H4 (cell line): ENCODE measurements around the gene PRKRA. TPM values are rescaled to one million over a fixed set of nuclear protein-coding genes. Genes with fewer than 3 reads are reported as not detected.
"Not testable (repeated sequence)": the region's sequence is repeated elsewhere in the genome, so short reads cannot be mapped to it uniquely, and the experiment has no call there.

Experiments used
- DNase-seq: peaks from one replicate; pipeline ENCODE4 v3.0.0-alpha.2; 2015; ENCODE audit warnings: low spot score
- total RNA-seq: library from RNA; depleted of rRNA; stranded (reverse); fragments of >200 nt; shearing (Covaris generic); gene quantifications from 2 replicates; pipeline ENCODE4 v1.2.3, GENCODE V29; 2014; rRNA removed

The PRKRA gene
- 53.5 and 53.9 TPM in 2 replicates for total RNA-seq

DNA sequence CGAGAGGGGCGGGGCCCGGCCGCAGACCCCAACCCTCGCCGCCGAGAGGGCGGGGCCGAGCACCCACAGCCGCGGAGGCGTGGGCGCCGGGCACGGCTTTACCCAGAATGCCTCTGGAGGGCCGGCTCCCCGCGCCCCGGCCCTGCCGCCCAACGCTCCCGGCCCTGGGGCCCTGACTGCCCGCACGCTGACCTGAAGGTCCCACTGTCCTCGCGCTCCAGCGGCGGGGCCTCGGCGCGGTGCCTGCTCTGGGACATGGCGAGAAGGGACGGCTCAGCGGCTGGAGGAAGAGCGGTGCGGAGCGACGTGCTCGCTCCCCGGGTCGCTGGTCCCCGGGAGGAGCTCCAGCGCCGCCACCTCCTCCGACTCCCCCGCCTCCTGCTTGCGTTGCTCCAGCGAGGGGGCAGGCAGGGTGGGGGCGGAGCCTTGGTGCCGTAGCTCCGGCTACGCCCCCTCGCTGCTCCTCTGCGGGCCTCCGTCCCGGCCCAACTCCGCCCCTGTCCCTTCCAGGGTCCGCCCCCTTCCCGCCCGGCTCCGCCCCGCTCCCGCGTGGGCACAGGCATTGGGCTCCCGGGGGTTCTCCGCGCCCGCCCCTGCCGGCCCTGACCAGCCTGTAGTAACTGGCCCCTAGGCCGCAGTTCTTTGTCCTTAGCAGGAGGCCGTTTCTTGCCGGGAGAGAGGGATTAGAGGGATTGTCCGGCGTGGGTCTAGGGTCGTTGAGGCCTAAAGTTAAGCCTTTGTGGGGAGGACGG is at the start of gene PRKRA, which contains the start of gene PJVK:
Gene PRKRA, minus strand, starts transcription at position 402 of the 752 bp plus-strand sequence. Its CDS starts 145 bp downstream, at position 257.
Gene PJVK, plus strand, starts transcription at position 605 of the 752 bp plus-strand sequence. CDS start 2,032 bp downstream, outside the sequence.
- DNase-seq: peak; percentile 88

- no peak for DNase-seq
Observed at GRCh38 chr2:178499640-178500039, 48.7 kb upstream of the PRKRA start.

DNA sequence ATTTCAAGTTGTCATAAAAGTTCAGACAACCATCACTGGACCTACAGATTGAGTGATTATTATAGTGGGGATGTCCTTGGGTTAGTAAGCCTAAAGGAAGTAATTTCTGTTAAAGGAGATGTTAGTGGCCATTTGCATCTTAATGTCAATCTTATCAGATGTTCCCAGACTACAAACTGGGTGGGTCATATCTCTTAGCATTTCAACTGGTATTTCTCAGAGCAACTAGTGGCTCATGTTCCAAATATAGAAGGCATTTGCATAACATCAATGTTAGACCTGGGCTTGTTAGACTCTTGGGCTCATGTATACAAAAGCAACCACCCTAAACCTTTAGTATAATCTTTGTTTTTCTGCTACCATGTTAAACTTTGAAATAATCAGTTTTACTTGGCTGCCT is 47.2 kb upstream of the PRKRA start:
- no peak for DNase-seq

- no peak for DNase-seq
Observed at GRCh38 chr2:178496049-178496448, 45.1 kb upstream of the PRKRA start.

- no peak for DNase-seq
Observed at GRCh38 chr2:178491612-178492011, 40.6 kb upstream of the PRKRA start.

- DNase-seq: no peak
Observed at GRCh38 chr2:178485356-178485755, 34.4 kb upstream of the PRKRA start.

- no peak for DNase-seq
Observed at GRCh38 chr2:178484245-178485041, 33.5 kb upstream of the PRKRA start.

GRCh38 chr2:178482437-178482836 is 31.5 kb upstream of the PRKRA start:
- no peak for DNase-seq

DNA sequence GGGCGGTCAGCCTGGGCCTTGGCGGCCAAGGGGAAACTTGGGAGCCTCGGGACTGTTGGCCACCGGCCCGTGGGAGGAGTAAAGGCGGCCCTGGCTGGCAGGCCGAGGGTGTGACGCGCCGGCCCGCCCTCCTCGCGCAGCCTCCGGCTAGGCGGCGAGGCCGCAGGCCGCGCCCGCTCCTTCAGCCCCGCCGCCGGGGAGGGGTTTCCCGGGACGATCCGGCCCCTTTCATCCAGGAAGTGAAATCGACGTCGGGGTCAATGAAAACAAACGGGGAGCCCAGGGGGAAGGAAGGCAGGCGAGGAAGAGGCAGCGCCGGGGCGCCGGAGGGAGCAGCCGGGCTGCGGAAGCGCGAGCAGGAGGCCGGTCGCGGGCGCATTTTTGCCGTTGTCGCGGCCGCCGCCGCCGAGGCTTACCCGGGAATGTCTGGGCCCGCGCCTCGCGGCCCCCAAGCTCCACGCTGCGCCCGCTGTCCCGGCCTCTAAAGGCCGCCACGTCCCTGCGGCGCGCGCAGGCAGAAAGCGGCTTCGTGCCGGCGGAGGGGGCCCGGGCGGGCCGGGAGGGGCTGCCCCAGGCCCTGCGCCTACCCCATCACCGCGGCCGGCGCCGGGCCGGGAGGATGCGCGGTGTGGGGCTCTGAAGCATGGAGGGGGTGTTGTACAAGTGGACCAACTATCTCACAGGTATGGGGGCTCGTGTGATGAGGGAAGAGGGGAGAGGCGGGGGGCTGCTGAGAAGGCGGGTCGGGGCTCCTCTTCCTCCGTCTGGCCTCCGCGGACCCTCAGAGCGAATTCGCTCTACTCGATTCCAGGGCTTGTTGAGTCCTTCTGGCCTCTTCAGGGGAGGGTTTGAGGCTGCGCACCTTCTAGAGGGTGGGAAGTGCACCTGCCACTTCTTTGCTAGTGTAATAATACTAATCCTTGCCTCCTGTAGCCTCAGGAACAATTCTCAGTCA is 29.5 kb upstream of the PRKRA start, which contains the start of gene PLEKHA3:
Gene PLEKHA3, plus strand, starts transcription at position 231 of the 955 bp plus-strand sequence. Its CDS starts 413 bp downstream, at position 644.
- peak; percentile 91 for DNase-seq

DNA sequence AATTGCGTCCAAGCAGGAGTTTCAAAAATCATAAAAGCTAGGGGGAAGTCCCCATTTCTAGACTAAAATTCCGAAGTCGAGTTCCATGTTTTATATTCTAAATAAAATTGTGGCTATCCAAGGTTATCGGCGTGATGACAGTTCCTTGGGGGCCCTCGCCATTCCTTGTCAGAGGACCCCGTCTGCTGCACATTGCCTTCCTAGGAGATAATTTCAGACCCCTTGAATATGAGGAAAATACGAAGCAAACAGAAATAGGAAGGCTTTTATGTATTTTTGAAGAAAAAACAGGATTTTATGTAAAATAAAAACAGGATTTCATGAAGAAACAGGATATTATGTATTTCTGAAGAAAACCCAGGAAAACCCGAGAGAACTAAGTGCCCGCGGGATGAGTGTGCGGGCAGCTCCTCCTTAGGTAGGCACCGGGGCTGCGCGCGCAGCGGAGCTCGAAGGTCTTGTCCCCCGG is 28.8 kb upstream of the PRKRA start:
- no peak for DNase-seq

DNA sequence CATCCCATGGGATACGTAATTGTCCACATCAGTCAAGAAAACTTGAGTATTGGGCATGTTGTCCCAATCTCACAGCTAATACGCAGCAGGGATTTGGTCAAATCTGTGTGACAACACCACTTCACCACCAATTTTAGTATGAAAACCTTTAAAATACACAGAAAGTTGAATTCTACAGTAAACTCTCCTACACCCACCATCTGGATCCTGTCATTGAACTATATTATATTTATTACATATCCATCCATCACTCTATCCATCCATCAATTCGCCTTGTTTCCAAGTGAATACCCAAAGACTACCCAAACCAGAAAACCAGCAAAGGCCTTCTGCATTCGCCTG is 28.3 kb upstream of the PRKRA start:
- no peak for DNase-seq

GRCh38 chr2:178478439-178479274 is 27.7 kb upstream of the PRKRA start, which contains the start of gene FKBP7:
Gene FKBP7 (minus strand): TSS chr2:178478600. CDS start chr2:178478499, 101 bp downstream.
- peak; percentile 53 for DNase-seq

- no peak for DNase-seq
Observed at GRCh38 chr2:178478130-178478438, 27.1 kb upstream of the PRKRA start.

GRCh38 chr2:178477443-178478129 is 26.6 kb upstream of the PRKRA start:
- no peak for DNase-seq

- no peak for DNase-seq
Observed at GRCh38 chr2:178476477-178476876, 25.5 kb upstream of the PRKRA start.

GRCh38 chr2:178474560-178474959 is 23.6 kb upstream of the PRKRA start:
- no peak for DNase-seq

DNA sequence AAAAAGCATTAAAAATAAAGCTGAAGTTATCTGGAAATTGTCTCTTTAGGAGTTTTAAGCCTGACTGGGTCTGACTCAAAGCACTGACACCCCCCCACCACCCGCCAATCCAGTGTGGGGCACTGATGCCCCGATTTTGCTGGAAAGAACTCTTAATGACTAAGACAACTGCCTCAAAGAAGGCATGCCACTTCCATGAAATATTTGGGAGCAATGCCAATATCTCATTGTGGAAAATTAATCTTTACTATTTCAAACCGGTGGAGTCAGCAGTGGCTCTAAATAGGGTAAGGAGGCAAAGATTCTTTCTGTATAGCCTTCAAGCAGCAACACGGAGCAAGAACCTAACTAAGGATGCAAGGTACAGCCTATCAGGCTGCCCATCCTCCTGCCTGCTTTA is 23.0 kb upstream of the PRKRA start:
- DNase-seq: no peak

DNA sequence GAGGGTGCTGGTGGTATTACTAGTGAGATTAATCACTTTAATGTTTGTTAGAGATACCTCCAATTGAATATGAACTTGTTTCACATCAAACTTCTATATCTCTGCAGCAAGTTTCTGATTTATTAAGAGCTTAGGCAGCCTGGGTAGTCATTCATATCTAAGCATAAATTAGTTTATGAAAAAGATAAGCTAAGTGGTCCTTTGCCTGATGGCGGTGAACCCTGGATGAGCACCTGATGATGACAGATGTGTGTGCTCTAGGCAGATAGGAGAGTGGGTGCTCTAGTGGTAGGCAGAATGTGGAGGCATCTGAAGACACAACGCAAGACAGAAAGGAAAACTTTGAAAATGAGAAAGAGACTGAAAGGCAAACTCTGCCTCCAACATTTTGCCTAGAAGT is 22.4 kb upstream of the PRKRA start:
- DNase-seq: no peak

DNA sequence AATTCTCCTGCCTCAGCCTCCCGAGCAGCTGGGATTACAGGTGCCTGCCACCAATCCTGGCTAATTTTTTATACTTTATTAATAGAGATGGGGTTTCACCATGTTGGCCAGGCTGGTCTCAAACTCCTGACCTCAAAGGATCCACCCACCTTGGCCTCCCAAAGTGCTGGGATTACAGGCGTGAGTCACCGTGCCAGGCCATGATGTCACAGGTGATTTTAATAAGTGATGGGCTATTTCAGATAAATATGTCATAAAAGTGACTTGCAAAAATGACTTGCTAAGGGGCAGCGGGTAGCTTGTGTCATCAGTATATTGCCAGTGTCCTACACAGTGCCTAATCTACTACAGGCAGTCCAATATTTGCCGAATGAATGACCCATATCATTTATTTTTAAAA is 20.3 kb upstream of the PRKRA start:
- DNase-seq: not testable (repeated sequence)

- no peak for DNase-seq
Observed at GRCh38 chr2:178469219-178469849, 18.4 kb upstream of the PRKRA start.
